ENCODE results near the gene MVB12B. TPM values are rescaled to one million over a fixed set of nuclear protein-coding genes. Genes with fewer than 3 reads are reported as not detected.

MVB12B gene
- total RNA-seq, 2 donors from 2014 or later = 5.9 to 8.7 TPM

DNA sequence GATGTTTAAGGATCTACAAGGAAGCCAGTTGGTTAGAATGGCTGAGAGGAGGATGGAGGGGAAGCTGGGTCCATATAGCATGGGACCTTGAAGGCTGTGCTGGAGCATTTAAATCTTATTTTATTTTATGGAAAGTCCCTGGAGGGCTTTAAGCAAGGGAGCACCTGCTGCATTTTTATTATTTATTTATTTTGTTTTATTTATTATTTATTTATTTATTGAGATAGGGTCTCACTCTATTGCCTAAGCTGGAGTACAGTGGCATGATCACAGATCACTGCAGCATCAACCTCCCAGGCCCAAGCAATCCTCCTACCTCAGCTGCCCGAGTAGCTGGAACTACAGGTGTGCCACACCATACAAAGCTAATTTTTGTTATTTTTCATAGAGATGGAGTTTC is 4.9 kb upstream of the MVB12B start:
- H3K4me1 ChIP-seq = peaks cover 0 to 6% of the 10 kb centered on the region in 2 donors
- H3K9me3 ChIP-seq = peaks cover 3 to 14% of the 10 kb centered on the region in 2 donors
- H3K27ac ChIP-seq = no peak overlapping the region
- H3K4me3 ChIP-seq = no peak overlapping the region
- TF ChIP-seq, protein P1, sequence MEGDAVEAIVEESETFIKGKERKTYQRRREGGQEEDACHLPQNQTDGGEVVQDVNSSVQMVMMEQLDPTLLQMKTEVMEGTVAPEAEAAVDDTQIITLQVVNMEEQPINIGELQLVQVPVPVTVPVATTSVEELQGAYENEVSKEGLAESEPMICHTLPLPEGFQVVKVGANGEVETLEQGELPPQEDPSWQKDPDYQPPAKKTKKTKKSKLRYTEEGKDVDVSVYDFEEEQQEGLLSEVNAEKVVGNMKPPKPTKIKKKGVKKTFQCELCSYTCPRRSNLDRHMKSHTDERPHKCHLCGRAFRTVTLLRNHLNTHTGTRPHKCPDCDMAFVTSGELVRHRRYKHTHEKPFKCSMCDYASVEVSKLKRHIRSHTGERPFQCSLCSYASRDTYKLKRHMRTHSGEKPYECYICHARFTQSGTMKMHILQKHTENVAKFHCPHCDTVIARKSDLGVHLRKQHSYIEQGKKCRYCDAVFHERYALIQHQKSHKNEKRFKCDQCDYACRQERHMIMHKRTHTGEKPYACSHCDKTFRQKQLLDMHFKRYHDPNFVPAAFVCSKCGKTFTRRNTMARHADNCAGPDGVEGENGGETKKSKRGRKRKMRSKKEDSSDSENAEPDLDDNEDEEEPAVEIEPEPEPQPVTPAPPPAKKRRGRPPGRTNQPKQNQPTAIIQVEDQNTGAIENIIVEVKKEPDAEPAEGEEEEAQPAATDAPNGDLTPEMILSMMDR (IDR thresholded peaks at IDR 0.05) = no peak
- H3K27me3 ChIP-seq = no peaks in the 10 kb centered on the region
- no peak for DNase-seq (ENCODE audit: low spot score)
- no peaks in the 10 kb centered on the region for H3K36me3 ChIP-seq

GRCh38 chr9:126325821-126326220 is 808 bp upstream of the MVB12B start:
- Histone ChIP-seq H3K9me3 (peaks cover 3 to 14% of the 10 kb centered on the region in 2 donors), H3K27me3 (no peaks in the 10 kb centered on the region), H3K4me1 (peaks cover 0 to 27% of the 10 kb centered on the region in 2 donors), H3K36me3 (no peaks in the 10 kb centered on the region), H3K4me3 (peak overlapping the region in 1 of 2 donors; percentile 71), H3K27ac (peak overlapping the region; percentile 73 to 79)
- TF ChIP-seq, protein P1 (IDR thresholded peaks at IDR 0.05) = no peak
- no peak for DNase-seq (ENCODE audit: low spot score)

GRCh38 chr9:126327006-126327713 is 531 bp downstream of the MVB12B start:
- Histone ChIP-seq H3K9me3 (peaks cover 3 to 14% of the 10 kb centered on the region in 2 donors), H3K36me3 (no peaks in the 10 kb centered on the region), H3K27me3 (no peaks in the 10 kb centered on the region), H3K27ac (peak overlapping the region; percentile 53 to 73), H3K4me3 (peak overlapping the region; percentile 47 to 71), H3K4me1 (peaks cover 0 to 30% of the 10 kb centered on the region in 2 donors)
- no peak for DNase-seq (ENCODE audit: low spot score)
- TF ChIP-seq, protein P1 (IDR thresholded peaks at IDR 0.05) = no peak

- H3K4me1 ChIP-seq = peaks cover 0 to 34% of the 10 kb centered on the region in 2 donors
- no peaks in the 10 kb centered on the region for H3K27me3 ChIP-seq
- no peak for DNase-seq (ENCODE audit: low spot score)
- peak overlapping the region; percentile 47 to 71 for H3K4me3 ChIP-seq
- H3K9me3 ChIP-seq = peaks cover 3 to 14% of the 10 kb centered on the region in 2 donors
- peak overlapping the region; percentile 53 to 73 for H3K27ac ChIP-seq
- TF ChIP-seq, protein P1 (IDR thresholded peaks at IDR 0.05) = no peak
- no peaks in the 10 kb centered on the region for H3K36me3 ChIP-seq
Measured at GRCh38 chr9:126327714-126328185, 1.1 kb downstream of the MVB12B start.

DNA sequence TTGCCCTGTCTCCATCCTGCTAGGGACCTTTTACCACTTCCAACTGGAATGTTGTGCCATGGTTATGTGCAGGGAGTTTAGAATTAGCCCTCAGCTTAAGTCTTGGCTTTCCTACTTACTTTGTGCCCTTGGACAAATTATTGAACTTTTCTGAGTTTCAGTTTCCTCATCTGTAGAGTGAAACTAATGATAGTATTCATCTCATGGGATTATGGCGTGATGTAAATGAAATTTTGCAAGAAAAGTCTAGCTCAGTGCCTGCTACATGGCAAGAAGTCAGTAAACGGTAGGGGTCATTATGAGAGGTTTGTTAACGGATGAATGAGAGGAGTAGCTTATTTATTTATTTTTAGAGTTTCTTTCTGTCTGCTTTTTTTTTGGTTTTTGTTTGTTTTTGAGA is 1.8 kb downstream of the MVB12B start:
- no peaks in the 10 kb centered on the region for H3K27me3 ChIP-seq
- no peak for DNase-seq (ENCODE audit: low spot score)
- peaks cover 0 to 34% of the 10 kb centered on the region in 2 donors for H3K4me1 ChIP-seq
- TF ChIP-seq, protein P1 (IDR thresholded peaks at IDR 0.05) = no peak
- H3K27ac ChIP-seq = peak overlapping the region; percentile 53 to 73
- peaks cover 3 to 14% of the 10 kb centered on the region in 2 donors for H3K9me3 ChIP-seq
- H3K36me3 ChIP-seq = no peaks in the 10 kb centered on the region
- no peak overlapping the region for H3K4me3 ChIP-seq
